Measurements from ENCODE around the gene MAB21L3.

The MAB21L3 gene

GRCh38 chr1:116112388-116113140 is 1.4 kb downstream of the MAB21L3 start:
- no peak for DNase-seq

- no peak for DNase-seq
Measured at GRCh38 chr1:116113615-116114014, 2.4 kb downstream of the MAB21L3 start.

- no peak for DNase-seq
Measured at GRCh38 chr1:116115476-116116439, 4.6 kb downstream of the MAB21L3 start.

- no peak for DNase-seq
Measured at GRCh38 chr1:116118471-116118870, 7.3 kb downstream of the MAB21L3 start.

GRCh38 chr1:116119876-116120275 is 8.7 kb downstream of the MAB21L3 start:
- DNase-seq, result no peak

- no peak for DNase-seq
Measured at GRCh38 chr1:116122955-116123757, 12.0 kb downstream of the MAB21L3 start.

GRCh38 chr1:116123837-116124533 is 12.8 kb downstream of the MAB21L3 start:
- no peak for DNase-seq

GRCh38 chr1:116125758-116126157 is 14.6 kb downstream of the MAB21L3 start:
- DNase-seq, result no peak

GRCh38 chr1:116126281-116126680 is 15.1 kb downstream of the MAB21L3 start:
- no peak for DNase-seq

GRCh38 chr1:116127123-116127847 is 16.1 kb downstream of the MAB21L3 start:
- no peak for DNase-seq

- DNase-seq, result no peak
Measured at GRCh38 chr1:116127848-116128540, 16.8 kb downstream of the MAB21L3 start.

GRCh38 chr1:116128664-116129063 is 17.5 kb downstream of the MAB21L3 start:
- DNase-seq, result no peak

- DNase-seq, result no peak
Measured at GRCh38 chr1:116129537-116129936, 18.3 kb downstream of the MAB21L3 start.

GRCh38 chr1:116130356-116130755 is 19.2 kb downstream of the MAB21L3 start:
- DNase-seq, result no peak

GRCh38 chr1:116131170-116131569 is 20.0 kb downstream of the MAB21L3 start:
- DNase-seq, result no peak

- DNase-seq, result no peak
Measured at GRCh38 chr1:116131866-116132605, 20.8 kb downstream of the MAB21L3 start.

GRCh38 chr1:116133696-116134475 is 22.7 kb downstream of the MAB21L3 start:
- DNase-seq, result no peak

- no peak for DNase-seq
Measured at GRCh38 chr1:116134476-116134773, 23.2 kb downstream of the MAB21L3 start.

GRCh38 chr1:116138277-116138792 is 27.1 kb downstream of the MAB21L3 start:
- DNase-seq, result no peak
